SK-N-SH treated with all-trans-retinoic acid at 6 μM for 48 hours (cell line): Measurements from ENCODE around the gene GPM6B.

Source experiments
- ATAC-seq: fragments of 200-7000 bp; cut with Tn5 transposase; 3 replicates; pipeline ENCODE4 v1.9.1; 2020; ENCODE audit warnings: mild to moderate bottlenecking, moderate library complexity
- ARNTL ChIP-seq: fragments of 450-650 bp; formaldehyde crosslinking; IDR thresholded peaks from 2 replicates; pipeline ENCODE4 v1.5.0; 2020; ENCODE audit warnings: low read depth, mild to moderate bottlenecking, moderate library complexity, borderline replicate concordance
- BACH2 ChIP-seq: fragments of 250-450 bp; sonication (Bioruptor Pico); IDR thresholded peaks from 2 replicates; pipeline ENCODE4 v1.9.0; 2021; ENCODE audit warnings: mild to moderate bottlenecking, borderline replicate concordance
- CSDC2 ChIP-seq: fragments of 250-450 bp; sonication (Bioruptor Pico); IDR thresholded peaks from 2 replicates; pipeline ENCODE4 v1.5.0; 2020; ENCODE audit warnings: mild to moderate bottlenecking, moderate library complexity
- GLIS3 ChIP-seq: fragments of 250-450 bp; sonication (Bioruptor Pico); IDR thresholded peaks from 2 replicates; pipeline ENCODE4 v1.5.0; 2020; ENCODE audit warnings: mild to moderate bottlenecking, moderate library complexity
- ISL1 ChIP-seq: fragments of 250-450 bp; sonication (Bioruptor Pico); IDR thresholded peaks from 2 replicates; pipeline ENCODE4 v2.1.2; 2022; ENCODE audit warnings: mild to moderate bottlenecking, moderate library complexity
- OSR1 ChIP-seq: fragments of 250-450 bp; sonication (Bioruptor Pico); IDR thresholded peaks from 2 replicates; pipeline ENCODE4 v1.8.0; 2022; ENCODE audit warnings: moderate library complexity, mild to moderate bottlenecking, inconsistent platforms
- PPARA ChIP-seq: fragments of 250-450 bp; sonication (Bioruptor Pico); IDR thresholded peaks from 2 replicates; pipeline ENCODE4 v1.5.0; 2020; ENCODE audit warnings: mild to moderate bottlenecking, borderline replicate concordance
- RARB ChIP-seq: fragments of 250-450 bp; sonication (Bioruptor Pico); IDR thresholded peaks from 2 replicates; pipeline ENCODE4 v1.8.0; 2021; ENCODE audit warnings: mild to moderate bottlenecking, moderate library complexity
- SNAI2 ChIP-seq: fragments of 250-450 bp; sonication (Bioruptor Pico); IDR thresholded peaks from 2 replicates; pipeline ENCODE4 v1.5.0; 2020; ENCODE audit warnings: mild to moderate bottlenecking, moderate library complexity
- TCF4 ChIP-seq: fragments of 250-450 bp; sonication (Bioruptor Pico); IDR thresholded peaks from 2 replicates; pipeline ENCODE4 v1.8.0; 2021; ENCODE audit warnings: mild to moderate bottlenecking, moderate library complexity, borderline replicate concordance
- TOX ChIP-seq: fragments of 250-450 bp; sonication (Bioruptor Pico); IDR thresholded peaks from 2 replicates; pipeline ENCODE4 v1.8.0; 2021; ENCODE audit warnings: mild to moderate bottlenecking, moderate library complexity, borderline replicate concordance
- ZC3H10 ChIP-seq: fragments of 250-450 bp; sonication (Bioruptor Pico); IDR thresholded peaks from 2 replicates; pipeline ENCODE4 v1.5.1; 2021; ENCODE audit warnings: mild to moderate bottlenecking, moderate library complexity
- ZFP3 ChIP-seq: fragments of 250-450 bp; sonication (Bioruptor Pico); IDR thresholded peaks from 2 replicates; pipeline ENCODE4 v1.5.0; 2020; ENCODE audit warnings: mild to moderate bottlenecking, moderate library complexity
- ZFP30 ChIP-seq: fragments of 450-650 bp; formaldehyde crosslinking; IDR thresholded peaks from 2 replicates; pipeline ENCODE4 v1.5.0; 2022; ENCODE audit warnings: mild to moderate bottlenecking, moderate library complexity
- ZNF565 ChIP-seq: fragments of 450-650 bp; formaldehyde crosslinking; conservative IDR thresholded peaks from 2 replicates; pipeline ENCODE4 v1.5.0; 2020; ENCODE audit warnings: low read depth, mild to moderate bottlenecking, moderate library complexity
- ZNF70 ChIP-seq: fragments of 450-650 bp; formaldehyde crosslinking; IDR thresholded peaks from 2 replicates; pipeline ENCODE4 v1.5.0; 2020; ENCODE audit warnings: mild to moderate bottlenecking, moderate library complexity
- ZNF8 ChIP-seq: fragments of 450-650 bp; formaldehyde crosslinking; IDR thresholded peaks from 2 replicates; pipeline ENCODE4 v1.5.0; 2020; ENCODE audit warnings: mild to moderate bottlenecking, moderate library complexity
- TF ChIP-seq, protein P1 (sequence below): fragments of 250-450 bp; sonication (Bioruptor Pico); IDR thresholded peaks from 2 replicates; pipeline ENCODE4 v1.5.1; 2020; ENCODE audit warnings: low read depth, mild to moderate bottlenecking, moderate library complexity
- TF ChIP-seq, protein P2 (sequence below): fragments of 250-450 bp; sonication (Bioruptor Pico); IDR thresholded peaks from 2 replicates; pipeline ENCODE4 v1.5.0; 2020; ENCODE audit warnings: mild to moderate bottlenecking, moderate library complexity
- TF ChIP-seq, protein P3 (sequence below): fragments of 250-450 bp; sonication (Bioruptor Pico); IDR thresholded peaks from 2 replicates; pipeline ENCODE4 v1.8.0; 2021; ENCODE audit warnings: low read depth, mild to moderate bottlenecking, moderate library complexity, borderline replicate concordance
- TF ChIP-seq, protein P4 (sequence below): fragments of 250-450 bp; sonication (Bioruptor Pico); IDR thresholded peaks from 2 replicates; pipeline ENCODE4 v1.5.1; 2021; ENCODE audit warnings: mild to moderate bottlenecking, moderate library complexity

GPM6B gene

DNA sequence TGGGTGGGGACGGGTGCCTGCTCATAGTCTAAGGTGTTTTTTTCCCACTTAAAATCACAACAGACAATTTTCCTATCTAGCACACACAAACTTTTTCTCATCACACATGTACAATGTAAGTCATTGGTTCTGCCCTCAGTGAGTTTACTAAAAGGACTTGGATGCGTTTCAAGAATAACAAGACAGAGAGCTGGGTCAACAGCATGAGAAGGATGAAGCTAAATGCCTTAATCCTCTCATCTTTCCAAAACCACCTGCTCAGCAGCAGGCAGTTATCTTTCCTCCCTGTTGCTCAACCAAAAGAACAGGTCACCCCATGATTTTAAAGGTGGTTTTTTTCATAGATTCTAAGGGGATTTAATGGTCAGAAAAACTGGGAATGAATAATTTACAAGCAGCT lies 42.2 kb downstream of the GPM6B start:
- no peak for TF ChIP-seq ARNTL (CRISPR knock-in tag)
- TF ChIP-seq, protein P1, sequence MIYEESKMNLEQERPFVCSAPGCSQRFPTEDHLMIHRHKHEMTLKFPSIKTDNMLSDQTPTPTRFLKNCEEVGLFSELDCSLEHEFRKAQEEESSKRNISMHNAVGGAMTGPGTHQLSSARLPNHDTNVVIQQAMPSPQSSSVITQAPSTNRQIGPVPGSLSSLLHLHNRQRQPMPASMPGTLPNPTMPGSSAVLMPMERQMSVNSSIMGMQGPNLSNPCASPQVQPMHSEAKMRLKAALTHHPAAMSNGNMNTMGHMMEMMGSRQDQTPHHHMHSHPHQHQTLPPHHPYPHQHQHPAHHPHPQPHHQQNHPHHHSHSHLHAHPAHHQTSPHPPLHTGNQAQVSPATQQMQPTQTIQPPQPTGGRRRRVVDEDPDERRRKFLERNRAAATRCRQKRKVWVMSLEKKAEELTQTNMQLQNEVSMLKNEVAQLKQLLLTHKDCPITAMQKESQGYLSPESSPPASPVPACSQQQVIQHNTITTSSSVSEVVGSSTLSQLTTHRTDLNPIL (CRISPR knock-in tag): no peak
- no peak for TF ChIP-seq OSR1 (CRISPR knock-in tag)
- TF ChIP-seq, protein P2, sequence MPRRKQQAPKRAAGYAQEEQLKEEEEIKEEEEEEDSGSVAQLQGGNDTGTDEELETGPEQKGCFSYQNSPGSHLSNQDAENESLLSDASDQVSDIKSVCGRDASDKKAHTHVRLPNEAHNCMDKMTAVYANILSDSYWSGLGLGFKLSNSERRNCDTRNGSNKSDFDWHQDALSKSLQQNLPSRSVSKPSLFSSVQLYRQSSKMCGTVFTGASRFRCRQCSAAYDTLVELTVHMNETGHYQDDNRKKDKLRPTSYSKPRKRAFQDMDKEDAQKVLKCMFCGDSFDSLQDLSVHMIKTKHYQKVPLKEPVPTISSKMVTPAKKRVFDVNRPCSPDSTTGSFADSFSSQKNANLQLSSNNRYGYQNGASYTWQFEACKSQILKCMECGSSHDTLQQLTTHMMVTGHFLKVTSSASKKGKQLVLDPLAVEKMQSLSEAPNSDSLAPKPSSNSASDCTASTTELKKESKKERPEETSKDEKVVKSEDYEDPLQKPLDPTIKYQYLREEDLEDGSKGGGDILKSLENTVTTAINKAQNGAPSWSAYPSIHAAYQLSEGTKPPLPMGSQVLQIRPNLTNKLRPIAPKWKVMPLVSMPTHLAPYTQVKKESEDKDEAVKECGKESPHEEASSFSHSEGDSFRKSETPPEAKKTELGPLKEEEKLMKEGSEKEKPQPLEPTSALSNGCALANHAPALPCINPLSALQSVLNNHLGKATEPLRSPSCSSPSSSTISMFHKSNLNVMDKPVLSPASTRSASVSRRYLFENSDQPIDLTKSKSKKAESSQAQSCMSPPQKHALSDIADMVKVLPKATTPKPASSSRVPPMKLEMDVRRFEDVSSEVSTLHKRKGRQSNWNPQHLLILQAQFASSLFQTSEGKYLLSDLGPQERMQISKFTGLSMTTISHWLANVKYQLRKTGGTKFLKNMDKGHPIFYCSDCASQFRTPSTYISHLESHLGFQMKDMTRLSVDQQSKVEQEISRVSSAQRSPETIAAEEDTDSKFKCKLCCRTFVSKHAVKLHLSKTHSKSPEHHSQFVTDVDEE (CRISPR knock-in tag): no peak
- TF ChIP-seq ZNF70 (CRISPR knock-in tag): no peak
- TF ChIP-seq SNAI2 (CRISPR knock-in tag): no peak
- no peak for TF ChIP-seq PPARA (CRISPR knock-in tag)
- TF ChIP-seq ZC3H10: no peak
- no peak for TF ChIP-seq CSDC2 (CRISPR knock-in tag)
- TF ChIP-seq, protein P3, sequence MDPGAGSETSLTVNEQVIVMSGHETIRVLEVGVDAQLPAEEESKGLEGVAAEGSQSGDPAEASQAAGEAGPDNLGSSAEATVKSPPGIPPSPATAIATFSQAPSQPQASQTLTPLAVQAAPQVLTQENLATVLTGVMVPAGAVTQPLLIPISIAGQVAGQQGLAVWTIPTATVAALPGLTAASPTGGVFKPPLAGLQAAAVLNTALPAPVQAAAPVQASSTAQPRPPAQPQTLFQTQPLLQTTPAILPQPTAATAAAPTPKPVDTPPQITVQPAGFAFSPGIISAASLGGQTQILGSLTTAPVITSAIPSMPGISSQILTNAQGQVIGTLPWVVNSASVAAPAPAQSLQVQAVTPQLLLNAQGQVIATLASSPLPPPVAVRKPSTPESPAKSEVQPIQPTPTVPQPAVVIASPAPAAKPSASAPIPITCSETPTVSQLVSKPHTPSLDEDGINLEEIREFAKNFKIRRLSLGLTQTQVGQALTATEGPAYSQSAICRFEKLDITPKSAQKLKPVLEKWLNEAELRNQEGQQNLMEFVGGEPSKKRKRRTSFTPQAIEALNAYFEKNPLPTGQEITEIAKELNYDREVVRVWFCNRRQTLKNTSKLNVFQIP: no peak
- TF ChIP-seq ISL1 (CRISPR knock-in tag): no peak
- TF ChIP-seq ZNF565 (CRISPR knock-in tag): no peak
- TF ChIP-seq BACH2 (CRISPR knock-in tag): no peak
- no peak for TF ChIP-seq GLIS3 (CRISPR knock-in tag)
- TF ChIP-seq ZNF8 (CRISPR knock-in tag): no peak
- TF ChIP-seq, protein P4, sequence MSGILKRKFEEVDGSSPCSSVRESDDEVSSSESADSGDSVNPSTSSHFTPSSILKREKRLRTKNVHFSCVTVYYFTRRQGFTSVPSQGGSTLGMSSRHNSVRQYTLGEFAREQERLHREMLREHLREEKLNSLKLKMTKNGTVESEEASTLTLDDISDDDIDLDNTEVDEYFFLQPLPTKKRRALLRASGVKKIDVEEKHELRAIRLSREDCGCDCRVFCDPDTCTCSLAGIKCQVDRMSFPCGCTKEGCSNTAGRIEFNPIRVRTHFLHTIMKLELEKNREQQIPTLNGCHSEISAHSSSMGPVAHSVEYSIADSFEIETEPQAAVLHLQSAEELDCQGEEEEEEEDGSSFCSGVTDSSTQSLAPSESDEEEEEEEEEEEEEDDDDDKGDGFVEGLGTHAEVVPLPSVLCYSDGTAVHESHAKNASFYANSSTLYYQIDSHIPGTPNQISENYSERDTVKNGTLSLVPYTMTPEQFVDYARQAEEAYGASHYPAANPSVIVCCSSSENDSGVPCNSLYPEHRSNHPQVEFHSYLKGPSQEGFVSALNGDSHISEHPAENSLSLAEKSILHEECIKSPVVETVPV (CRISPR knock-in tag): no peak
- no peak for TF ChIP-seq ZFP3 (CRISPR knock-in tag)
- no peak for TF ChIP-seq TOX (CRISPR knock-in tag)
- no peak for ATAC-seq

DNA sequence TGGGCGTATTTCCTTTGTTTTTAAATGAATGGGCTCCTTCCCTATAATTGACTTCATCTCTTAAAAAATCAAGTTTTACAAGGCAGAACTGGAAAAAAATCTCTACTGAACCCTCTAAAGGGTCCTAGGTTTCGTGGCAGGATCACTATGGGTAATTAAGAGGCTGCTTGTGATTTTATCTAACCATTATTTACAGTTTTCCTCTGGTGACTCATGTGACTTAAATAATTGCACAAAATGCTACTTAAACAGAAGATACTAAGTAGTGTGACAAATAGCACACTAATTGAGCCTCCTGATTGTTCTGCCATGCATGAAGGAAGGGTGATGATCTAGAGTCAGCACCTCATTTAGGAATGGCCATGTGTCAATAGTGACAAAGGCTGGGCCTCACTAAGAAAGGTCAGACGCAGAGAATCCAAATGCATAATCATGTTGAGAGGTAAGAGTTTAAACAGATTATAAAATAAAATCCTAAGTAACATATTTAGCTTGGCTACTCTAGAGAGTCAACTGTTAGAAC lies 46.8 kb downstream of the GPM6B start:
- TF ChIP-seq ARNTL (CRISPR knock-in tag) (no peak), TCF4 (CRISPR knock-in tag) (no peak), PPARA (CRISPR knock-in tag) (no peak), TOX (CRISPR knock-in tag) (no peak), ISL1 (CRISPR knock-in tag) (no peak), CSDC2 (CRISPR knock-in tag) (no peak), ZFP3 (CRISPR knock-in tag) (no peak), BACH2 (CRISPR knock-in tag) (no peak), RARB (CRISPR knock-in tag) (no peak), ZFP30 (CRISPR knock-in tag) (no peak), ZC3H10 (no peak), GLIS3 (CRISPR knock-in tag) (no peak), ZNF70 (CRISPR knock-in tag) (no peak)
- TF ChIP-seq, protein P3: no peak
- TF ChIP-seq, protein P4 (CRISPR knock-in tag): no peak
- TF ChIP-seq, protein P2 (CRISPR knock-in tag): no peak
- TF ChIP-seq, protein P1 (CRISPR knock-in tag): no peak

More for the DNA sequence above, 46.8 kb downstream of the GPM6B start:
- ATAC-seq: no peak
